ENCODE measurements around the gene GLRA3. TPM values are rescaled to one million over a fixed set of nuclear protein-coding genes. Genes with fewer than 3 reads are reported as not detected.

Gene GLRA3
- total RNA-seq, 4 donors from 2014 or later: 0.04 TPM; not detected in 3

GRCh38 chr4:174734181-174734580 is 94.9 kb downstream of the GLRA3 start:
- 87 to 99% methylated on average over 4 of the region's 4 CpGs for WGBS, 2 donors
- no peak for DNase-seq (ENCODE audit: low spot score in 2 of 2)
- intact Hi-C loops (cut with DNase I; ENCODE audit: low total_unique reads): no loop called here
- no peak overlapping the region for H3K4me3 ChIP-seq (ENCODE audit: low read depth, poor library complexity, severe bottlenecking)
- TF ChIP-seq, protein P1, sequence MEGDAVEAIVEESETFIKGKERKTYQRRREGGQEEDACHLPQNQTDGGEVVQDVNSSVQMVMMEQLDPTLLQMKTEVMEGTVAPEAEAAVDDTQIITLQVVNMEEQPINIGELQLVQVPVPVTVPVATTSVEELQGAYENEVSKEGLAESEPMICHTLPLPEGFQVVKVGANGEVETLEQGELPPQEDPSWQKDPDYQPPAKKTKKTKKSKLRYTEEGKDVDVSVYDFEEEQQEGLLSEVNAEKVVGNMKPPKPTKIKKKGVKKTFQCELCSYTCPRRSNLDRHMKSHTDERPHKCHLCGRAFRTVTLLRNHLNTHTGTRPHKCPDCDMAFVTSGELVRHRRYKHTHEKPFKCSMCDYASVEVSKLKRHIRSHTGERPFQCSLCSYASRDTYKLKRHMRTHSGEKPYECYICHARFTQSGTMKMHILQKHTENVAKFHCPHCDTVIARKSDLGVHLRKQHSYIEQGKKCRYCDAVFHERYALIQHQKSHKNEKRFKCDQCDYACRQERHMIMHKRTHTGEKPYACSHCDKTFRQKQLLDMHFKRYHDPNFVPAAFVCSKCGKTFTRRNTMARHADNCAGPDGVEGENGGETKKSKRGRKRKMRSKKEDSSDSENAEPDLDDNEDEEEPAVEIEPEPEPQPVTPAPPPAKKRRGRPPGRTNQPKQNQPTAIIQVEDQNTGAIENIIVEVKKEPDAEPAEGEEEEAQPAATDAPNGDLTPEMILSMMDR (IDR thresholded peaks at IDR 0.05): no peak
- TF ChIP-seq POLR2A (IDR thresholded peaks at IDR 0.05): no peak

DNA sequence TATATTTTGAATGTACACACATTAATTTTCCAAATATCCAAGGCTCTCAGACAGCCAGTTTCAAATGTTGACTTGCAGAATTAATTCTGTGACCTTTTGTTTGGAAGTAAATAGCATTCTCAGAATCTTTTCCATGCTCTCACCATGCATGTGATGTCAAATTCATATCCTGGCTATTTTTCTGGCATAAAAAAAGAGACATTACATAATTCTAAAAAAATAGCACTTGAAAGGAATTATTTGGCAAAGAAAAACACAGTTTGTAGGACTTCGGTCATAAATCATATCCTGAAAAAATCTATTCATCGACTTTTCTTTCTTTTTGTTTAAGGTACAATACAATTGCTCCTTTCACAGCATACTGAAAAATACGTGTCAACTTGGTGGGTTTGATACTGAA is 111.2 kb downstream of the GLRA3 start:
- WGBS, 2 donors: 9 to 12% methylated on average over 3 of the region's 3 CpGs
- intact Hi-C loops (cut with DNase I; ENCODE audit: low total_unique reads): no loop called here
- TF ChIP-seq POLR2A (IDR thresholded peaks at IDR 0.05): no peak
- TF ChIP-seq, protein P1 (IDR thresholded peaks at IDR 0.05): no peak
- DNase-seq (ENCODE audit: low spot score in 2 of 2): no peak
- no peak overlapping the region for H3K4me3 ChIP-seq (ENCODE audit: low read depth, poor library complexity, severe bottlenecking)

DNA sequence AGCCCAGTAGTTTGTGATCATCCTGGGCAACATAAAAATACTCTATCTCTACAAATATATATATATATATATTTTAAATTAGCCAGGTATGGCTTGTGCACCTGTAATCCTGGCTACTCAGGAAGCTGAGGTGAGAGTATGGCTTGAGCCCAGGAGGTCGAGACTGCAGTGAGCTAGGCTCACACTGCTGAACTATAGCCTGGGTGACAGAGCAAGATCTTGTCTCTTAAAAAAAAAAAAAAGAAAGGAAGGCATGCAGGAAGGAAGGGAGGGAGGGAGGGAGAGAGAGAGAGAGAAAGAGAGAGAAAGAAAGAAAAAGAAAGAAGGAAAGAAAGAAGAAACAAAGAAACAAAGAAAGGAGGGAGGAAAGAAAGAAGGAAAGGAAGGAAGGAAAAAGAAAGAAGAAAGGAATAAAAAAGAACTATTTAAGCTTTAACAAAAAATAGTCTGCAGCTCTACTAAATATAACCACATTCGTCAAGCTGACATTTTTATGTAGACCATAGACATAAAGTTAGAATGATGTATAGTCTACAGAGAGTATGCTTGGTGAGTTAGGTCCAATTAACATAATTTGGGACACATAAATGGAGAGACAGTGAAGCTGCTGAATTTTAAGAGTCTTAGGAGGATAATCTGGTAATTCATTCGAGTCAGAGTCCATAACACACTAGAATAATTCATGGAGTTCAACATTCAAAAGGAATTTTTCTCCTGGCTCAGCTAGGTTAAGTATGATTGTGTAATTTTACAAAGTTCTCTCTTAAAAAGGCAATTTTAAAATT is 111.9 kb downstream of the GLRA3 start:
- no peak overlapping the region for H3K4me3 ChIP-seq (ENCODE audit: low read depth, poor library complexity, severe bottlenecking)
- DNase-seq (ENCODE audit: low spot score in 2 of 2): no peak
- WGBS, 2 donors: 33 to 35% methylated on average over 3 of the region's 3 CpGs
- intact Hi-C loops (cut with DNase I; ENCODE audit: low total_unique reads): no loop called here
- no peak for TF ChIP-seq POLR2A (IDR thresholded peaks at IDR 0.05)
- TF ChIP-seq, protein P1 (IDR thresholded peaks at IDR 0.05): no peak

DNA sequence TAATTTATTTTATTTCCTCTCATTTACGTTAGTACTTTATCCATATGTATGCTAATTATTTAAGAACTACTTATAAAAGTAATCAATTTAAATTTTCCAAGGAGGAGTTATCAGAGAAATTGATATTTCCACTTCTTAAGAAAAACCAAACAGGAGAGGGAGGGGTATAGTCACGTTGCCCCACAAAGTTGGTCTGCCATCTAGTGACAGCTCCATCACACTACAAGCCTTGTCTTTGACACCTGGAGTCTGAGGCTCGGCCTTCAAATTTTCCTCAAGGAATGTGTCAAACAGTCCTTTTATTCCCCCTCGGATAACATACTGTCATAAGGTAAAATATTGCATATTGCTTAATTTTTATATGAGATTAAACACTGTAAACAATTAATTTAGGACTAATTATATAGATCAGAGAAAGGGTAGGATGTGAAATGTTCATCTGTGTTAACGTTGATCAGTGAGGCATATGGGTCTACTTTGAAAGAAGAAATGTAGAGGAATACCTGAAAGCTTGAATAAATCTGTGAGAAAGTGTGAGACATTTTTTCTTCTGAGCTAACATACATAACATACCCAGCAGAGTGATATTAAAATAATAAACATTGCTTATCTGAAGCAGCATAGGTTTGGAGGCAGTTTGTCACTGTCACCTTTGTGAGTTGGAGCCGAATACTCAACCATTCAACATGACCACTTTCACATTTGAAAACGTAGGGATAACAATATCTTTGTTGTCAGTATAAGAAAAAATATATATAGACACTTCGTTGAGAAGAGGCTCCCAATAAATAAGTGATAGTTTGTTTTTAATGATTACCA is 114.4 kb downstream of the GLRA3 start:
- TF ChIP-seq POLR2A (IDR thresholded peaks at IDR 0.05): no peak
- TF ChIP-seq, protein P1 (IDR thresholded peaks at IDR 0.05): no peak
- DNase-seq (ENCODE audit: low spot score in 2 of 2): peak in 1 of 2 donors; percentile 26
- intact Hi-C loops (cut with DNase I; ENCODE audit: low total_unique reads): no loop called here
- no peak overlapping the region for H3K4me3 ChIP-seq (ENCODE audit: low read depth, poor library complexity, severe bottlenecking)
- 57 to 58% methylated on average over 8 of the region's 8 CpGs for WGBS, 2 donors

DNA sequence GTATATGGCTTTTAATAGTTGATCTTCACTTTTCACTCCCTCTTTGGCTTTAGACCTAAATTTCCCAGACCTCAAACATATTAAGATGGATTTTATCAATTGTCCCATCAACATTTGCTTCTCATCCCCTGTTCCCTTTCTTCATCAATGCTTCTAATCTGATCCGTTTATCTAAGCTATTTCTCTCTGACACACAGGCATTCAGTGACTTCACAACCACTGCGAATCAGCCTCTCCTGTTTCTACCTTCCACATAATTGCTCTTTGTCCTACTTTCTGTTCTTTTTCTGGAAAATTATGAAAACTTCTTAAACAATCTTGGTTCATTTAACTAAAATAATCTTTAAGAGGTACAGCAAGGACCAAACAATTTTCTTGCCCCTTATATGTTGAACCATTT is 115.2 kb downstream of the GLRA3 start:
- no peak overlapping the region for H3K4me3 ChIP-seq (ENCODE audit: low read depth, poor library complexity, severe bottlenecking)
- no peak for DNase-seq (ENCODE audit: low spot score in 2 of 2)
- no peak for TF ChIP-seq POLR2A (IDR thresholded peaks at IDR 0.05)
- TF ChIP-seq, protein P1 (IDR thresholded peaks at IDR 0.05): no peak
- WGBS, 2 donors: 60 to 68% methylated on average over 2 of the region's 2 CpGs
- intact Hi-C loops (cut with DNase I; ENCODE audit: low total_unique reads): no loop called here

Data from lower leg skin (tissue), 4 donors.